ENCODE data around the gene CAMTA1. TPM values are rescaled to one million over a fixed set of nuclear protein-coding genes. Genes with fewer than 3 reads are reported as not detected.
A peak's percentile ranks its signal among the peaks of the same experiment; 100 is the strongest.
"Not testable (repeated sequence)": the region's sequence is repeated elsewhere in the genome, so short reads cannot be mapped to it uniquely, and the experiment has no call there.

The CAMTA1 gene
- total RNA-seq, 1 donor from 2014 or later, result 68.9 TPM

DNA sequence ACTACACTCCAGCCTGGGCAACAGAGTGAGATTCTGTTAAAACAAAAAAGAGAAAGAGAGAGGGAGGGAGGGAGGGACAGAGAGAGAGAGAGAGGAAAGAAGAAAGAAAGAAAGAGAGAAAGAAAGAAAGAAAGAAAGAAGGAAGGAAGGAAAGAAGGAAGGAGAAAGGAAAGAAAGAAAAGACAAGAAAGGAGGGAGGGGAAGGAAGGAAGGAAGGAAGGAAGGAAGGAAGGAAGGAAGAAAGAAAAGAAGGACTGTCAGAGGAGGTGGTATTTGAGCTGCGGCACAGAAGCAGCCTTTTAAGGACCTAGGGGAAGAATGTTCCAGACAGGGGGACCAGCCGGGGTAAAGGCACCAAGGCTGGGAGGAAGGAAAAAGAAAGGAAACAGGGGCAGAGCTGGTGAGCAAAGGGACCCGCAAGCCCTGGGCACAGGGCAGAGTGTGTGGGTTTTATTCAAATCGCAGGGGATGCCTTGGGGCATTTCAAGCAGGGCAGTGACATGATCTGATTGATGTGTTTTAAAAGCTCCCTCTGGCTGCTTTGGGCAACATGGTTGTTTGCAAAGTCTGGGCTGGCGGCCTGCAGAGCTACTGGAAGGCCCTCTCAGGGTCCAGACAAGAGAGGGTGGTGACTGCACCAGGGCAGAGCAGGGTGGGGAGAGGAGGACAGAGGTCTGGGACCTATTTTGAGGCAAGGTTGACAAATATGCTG is 808.9 kb downstream of the CAMTA1 start:
- no peak for DNase-seq (ENCODE audit: low read depth)

DNA sequence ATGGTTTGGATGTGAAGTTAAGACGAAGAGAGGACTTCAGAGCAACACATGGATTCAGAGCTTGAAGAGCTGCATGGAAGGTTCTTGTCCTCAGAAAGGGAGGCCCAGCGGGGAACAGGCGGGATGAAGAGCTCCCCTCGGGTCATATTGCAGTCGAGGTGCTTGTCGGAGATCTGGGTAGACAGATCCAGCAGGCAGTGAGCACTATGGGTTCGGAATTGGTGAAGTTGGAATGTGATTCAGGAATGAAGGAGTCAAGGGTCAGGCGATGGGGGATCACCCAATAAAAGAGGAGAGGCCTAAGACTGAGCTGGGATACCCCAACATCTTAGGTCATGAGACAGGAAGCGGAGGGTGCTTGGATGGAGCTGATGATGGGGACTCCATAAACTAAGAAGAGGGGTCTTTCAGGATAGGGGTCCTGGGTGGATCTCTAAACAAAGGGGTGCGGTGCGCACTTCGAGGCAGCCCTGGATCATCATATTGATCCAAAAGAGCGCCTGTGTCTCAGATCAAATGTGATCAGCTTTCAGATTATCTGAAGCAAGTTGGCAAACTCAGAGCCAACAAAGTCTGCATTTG is 809.6 kb downstream of the CAMTA1 start:
- no peak for DNase-seq (ENCODE audit: low read depth)

DNA sequence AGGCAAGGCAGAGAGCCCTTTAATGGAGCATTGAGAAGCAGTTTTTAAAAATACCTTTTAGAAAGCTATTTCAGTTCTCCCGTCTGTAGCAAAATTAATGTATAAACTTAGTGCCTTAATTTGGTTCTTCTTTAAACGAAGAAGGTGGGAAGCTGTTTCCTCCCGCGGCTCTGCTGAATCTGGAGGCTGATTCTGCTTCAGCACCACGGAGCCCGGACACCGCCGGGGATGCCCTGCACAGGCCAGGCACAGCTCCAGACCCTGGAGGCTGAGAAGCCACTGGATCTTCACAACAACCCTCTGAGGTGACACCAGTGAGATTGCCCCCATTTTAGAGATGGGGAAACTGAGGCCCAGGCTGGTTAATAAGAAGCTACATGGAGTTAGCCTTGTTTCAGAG is 810.1 kb downstream of the CAMTA1 start:
- DNase-seq (ENCODE audit: low read depth), result no peak

DNA sequence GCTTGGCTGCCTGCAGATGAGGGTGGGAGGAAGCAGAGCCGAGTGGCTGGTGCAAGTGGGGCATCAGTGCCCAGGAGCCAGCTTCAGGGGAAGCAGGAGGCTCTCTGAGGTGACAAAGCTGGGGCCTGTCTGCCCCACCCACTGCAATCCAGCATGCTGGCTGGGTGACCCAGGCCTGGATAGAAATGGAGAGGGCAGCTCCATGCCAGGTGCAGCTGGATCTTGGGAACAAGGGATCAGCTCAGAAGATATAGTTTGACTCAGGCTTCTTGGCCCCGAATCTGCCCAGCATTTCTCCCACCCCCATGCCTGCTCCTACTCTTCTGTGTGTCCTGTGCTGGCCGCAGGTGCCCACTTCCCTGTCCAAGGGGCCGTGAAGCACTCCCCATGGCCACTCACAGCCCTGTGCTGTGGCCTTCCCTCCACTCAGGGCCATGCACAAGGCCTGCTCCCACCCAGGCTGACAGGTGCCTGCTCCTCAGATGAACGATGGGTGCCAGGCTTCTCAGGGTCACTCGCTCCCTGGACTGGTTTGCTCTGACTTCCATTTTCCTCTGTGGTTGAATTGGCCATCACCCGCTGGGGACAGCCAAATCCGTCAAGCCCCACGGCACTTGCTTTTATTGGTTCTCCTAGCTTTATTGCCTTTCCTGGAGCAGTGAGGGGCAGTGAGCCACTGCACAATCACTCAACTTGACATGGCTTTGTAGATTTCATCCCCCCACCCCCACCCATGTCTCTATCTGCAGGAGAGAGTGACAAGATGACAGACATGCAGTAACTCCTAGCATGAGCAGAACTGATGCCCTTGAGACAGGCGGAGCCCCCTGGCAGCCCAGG is 811.1 kb downstream of the CAMTA1 start:
- DNase-seq (ENCODE audit: low read depth), result no peak

DNA sequence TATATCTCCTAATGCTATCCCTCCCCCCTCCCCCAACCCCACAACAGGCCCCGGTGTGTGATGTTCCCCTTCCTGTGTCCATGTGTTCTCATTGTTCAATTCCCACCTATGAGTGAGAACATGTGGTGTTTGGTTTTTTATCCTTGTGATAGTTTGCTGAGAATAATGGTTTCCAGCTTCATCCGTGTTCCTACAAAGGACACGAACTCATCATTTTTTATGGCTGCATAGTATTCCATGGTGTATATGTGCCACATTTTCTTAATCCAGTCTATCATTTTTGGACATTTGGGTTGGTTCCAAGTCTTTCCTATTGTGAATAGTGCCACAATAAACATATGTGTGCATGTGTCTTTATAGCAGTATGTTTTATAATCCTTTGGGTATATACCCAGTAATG is 812.8 kb downstream of the CAMTA1 start:
- not testable (repeated sequence) for DNase-seq (ENCODE audit: low read depth)

DNA sequence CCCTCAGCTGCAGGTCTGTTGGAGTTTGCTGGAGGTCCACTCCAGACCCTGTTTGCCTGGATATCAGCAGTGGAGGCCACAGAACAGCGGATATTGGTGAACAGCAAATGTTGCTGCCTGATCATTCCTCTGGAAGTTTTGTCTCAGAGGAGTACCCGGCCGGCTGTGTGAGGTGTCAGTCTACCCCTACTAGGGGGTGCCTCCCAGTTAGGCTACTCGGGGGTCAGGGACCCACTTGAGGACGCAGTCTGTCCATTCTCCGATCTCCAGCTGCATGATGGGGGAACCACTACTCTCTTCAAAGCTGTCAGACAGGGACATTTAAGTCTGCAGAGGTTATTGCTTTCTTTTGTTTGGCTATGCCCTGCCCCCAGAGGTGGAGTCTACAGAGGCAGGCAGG is 819.7 kb downstream of the CAMTA1 start:
- DNase-seq (ENCODE audit: low read depth), result not testable (repeated sequence)

DNA sequence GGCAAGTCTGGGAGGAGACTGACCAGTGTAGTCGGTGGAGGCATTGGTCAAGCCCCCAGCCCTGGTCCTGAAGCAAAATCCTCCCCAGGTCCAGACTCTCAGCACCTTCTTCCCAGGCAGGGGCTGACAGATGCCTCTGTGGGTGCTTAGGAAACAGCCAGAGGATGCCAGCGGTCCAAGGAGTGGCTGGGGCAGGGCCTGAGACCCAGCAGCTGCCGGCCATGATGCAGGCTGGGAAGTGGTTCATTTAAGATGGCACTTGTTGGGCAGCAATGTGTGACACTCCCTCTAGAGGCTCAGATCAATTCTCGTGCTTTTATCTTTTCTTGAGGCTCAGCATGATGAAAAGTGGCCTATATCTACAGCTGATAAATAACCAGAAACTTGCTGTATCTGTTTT is 820.8 kb downstream of the CAMTA1 start:
- DNase-seq (ENCODE audit: low read depth), result peak; percentile 66

DNA sequence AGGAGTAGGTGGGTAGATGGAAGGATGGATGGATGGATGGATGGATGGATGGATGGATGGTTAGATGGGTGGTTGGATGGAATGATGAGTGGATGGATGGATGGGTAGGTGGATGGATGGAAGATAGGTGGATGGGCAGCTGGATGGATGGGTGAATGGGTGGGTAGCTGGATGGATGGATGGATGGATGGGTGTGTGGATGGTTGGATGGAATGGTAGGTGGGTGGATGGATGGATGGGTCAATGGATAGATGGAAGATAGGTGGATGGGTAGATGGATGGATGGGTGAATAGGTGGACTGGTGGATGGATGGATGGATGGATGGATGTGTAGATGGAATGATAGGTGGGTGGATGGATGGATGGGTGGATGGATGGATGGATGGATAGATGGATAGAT is 821.8 kb downstream of the CAMTA1 start:
- no peak for DNase-seq (ENCODE audit: low read depth)

DNA sequence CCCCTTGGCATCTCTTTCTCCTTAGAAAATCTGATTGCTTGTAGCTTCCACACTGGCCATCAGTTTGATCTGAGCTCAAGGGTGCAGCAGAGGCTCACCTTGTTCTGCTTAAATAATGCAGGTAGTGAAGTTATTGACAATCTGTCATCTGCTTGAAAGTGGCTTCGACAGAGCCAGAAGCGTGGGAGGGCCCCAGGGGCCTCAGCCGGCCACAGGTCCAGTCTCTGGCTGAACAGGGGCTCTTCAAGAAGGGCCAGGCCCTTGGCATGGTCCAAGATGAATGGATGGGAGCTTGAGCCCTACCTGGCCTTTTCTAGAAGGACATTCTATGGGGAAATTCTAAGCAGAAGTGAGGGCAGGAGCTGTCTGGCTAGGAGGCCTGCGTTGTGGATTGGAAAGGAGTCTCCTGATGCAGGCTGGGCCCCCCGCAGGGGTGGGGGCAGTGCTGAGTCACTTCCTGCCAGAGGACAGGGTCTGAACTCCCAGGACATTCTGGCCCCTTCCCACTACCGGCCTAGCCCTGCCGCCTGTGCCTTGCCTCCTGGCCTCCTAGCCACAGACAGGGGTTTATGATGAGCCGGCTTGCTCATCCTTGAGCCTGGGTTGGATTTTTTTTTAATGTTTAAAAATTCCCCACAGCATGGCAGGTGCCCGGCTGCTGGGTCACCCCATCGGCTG is 823.5 kb downstream of the CAMTA1 start:
- peak; percentile 19 for DNase-seq (ENCODE audit: low read depth)

DNA sequence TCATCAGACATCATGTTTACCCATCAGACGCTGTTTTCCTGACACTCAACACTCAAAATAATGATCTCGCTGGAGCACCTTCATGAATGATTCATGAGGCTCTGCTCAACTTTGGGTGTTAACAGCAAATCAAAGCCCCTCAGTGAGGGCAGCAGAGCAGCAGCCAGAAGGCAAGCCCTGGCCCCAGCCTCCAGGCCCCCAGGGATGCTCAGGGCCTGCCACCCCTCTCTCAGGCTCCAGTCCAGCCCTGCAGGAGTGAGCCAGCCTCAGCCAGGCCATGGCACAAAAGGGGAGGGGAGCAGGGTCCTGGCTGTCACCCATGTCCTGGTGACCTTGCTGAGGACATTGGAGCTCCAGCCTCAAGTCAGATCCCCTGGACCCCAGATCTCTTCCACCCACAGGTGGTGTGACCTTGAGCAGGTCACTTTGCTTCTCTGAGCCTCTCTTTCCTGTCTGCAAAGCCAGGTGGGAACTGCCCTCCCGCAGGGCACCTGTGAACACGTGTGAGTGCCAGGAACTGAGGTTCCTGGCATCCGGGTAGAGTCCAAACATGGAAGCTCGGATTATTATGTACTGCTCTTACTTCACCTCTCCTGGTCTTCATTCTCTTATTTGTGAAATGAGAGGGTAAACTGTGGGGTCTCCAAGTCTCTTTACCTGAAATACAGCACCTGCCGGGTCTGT is 824.2 kb downstream of the CAMTA1 start:
- DNase-seq (ENCODE audit: low read depth), result no peak

DNA sequence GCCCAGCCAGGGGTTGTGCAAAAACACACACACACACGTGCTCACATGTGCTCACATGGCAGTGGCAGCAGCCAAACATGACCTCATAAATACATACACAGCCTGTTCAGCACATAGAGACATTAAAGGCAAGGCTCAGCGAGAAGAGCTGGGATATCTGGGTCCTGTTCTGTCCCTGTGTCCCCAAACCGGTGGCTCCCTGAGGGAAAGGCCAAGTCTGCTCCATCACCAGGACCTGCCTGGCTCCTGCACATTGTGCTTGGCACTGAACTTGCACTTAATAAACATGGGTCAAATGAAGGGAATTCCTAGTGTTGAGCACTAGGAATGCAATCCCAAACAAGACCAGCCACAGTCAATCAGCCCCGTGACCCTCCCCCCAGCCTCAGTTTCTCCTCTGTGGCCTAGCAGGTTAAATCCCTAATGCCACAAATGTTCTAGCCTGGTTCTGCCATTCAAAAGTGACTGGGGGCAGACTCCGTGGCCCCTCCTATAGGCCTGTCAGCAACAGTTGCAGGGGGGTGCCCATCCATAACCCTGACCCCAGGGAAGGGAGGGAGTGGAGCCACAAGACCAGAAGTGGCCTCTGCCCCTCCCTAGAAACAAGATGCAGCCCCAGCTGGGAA is 825.0 kb downstream of the CAMTA1 start:
- no peak for DNase-seq (ENCODE audit: low read depth)

DNA sequence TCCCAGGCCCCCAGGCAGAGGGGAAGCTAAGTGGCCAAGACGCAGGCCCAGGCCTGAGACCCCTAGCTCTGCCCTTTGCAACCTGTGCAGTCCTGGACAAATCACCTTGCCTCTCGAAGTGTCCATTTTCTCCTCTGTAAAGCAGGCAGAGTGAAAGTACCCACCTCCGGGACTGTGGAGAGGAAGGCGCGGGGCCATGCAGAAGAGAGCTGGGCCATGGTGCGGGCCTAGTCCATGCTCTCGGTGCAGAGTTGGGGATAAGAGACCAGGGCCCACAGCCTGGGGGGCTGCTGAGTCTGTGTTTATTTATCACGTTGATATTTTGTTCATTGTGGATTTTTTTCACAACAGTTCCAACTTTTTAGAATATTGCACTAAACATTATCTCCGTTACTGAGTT is 825.7 kb downstream of the CAMTA1 start:
- DNase-seq (ENCODE audit: low read depth), result no peak

DNA sequence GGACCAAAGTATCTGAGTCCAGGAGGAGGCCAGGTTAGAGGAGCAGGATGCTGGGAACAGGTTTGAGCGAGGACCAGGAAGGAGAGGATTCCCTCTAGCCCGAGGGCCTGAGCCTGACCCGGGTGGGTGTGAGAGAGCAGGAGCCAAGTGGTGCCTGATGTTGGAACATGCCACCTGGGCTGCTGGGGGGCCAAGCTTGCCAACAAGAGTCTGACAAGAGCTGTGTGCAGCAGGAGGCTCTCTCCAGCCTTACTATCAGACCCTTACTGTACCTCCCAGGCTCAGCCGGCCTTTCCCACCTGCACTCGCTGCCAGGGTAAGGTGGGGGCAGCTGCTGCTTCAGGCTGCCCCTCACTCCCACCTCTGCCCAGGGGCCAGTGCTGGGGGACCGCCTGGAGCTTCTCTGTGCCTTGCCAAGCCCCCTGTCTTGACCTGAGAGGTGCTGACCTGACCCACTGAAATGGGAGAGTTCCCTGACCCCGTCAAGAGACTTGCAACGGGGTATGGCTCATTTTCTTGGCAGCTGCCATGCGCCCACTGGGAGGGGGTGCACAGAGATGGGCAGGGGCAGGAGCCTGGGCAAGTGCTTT is 826.3 kb downstream of the CAMTA1 start:
- no peak for DNase-seq (ENCODE audit: low read depth)

DNA sequence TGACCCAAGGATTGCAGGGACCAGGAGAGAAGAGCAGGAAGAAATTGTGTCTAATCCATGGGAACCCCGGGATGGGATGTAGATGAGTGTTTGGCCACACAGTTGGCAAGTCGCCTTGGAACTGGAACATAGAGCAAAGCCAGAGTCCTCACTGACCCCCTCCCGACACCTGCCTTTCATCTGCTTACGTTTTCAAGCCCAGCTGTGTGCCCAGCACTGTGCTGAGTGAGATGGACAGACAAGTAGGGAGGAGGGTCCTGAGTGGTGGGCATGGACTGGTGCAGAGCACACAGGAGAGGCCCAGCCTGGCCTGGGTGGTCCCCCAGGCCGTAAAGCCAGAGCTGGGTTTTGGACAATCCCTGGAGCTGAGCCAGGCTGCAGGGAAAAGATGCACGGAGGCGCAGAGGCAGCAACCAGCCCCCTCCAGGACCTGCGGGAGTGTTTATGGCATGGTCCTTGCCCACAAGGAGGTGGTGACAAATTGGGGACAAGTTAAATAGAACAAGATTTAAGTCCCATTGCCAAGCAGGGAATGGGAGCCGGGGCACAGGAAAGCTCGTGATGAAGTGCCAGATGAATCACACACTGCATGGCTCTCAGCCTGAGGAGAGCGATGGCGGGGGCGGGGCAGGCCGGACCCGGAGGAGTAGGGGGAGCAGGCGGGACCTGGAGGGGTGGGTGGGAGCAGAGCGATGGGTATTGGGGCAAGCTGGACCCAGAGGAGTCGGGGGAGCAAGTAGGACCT is 828.0 kb downstream of the CAMTA1 start:
- no peak for DNase-seq (ENCODE audit: low read depth)

DNA sequence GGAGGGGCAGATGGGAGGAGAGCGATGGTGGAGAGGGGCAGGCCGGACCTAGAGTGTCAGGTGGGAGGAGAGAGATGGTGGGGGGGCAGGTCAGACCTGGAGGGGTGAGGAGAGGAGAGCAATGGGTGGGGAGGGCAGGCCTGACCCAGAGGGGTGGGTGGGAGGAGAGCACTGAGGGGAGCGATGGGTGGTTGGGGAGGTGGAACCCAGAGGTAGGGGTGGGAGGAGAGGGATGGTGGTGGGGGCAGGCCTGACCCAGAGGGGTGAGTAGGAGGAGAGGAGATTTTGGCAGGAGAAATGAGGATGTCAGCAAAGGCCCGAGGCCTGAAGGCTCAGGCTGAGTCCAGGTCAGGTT is 828.6 kb downstream of the CAMTA1 start:
- DNase-seq (ENCODE audit: low read depth), result no peak

DNA sequence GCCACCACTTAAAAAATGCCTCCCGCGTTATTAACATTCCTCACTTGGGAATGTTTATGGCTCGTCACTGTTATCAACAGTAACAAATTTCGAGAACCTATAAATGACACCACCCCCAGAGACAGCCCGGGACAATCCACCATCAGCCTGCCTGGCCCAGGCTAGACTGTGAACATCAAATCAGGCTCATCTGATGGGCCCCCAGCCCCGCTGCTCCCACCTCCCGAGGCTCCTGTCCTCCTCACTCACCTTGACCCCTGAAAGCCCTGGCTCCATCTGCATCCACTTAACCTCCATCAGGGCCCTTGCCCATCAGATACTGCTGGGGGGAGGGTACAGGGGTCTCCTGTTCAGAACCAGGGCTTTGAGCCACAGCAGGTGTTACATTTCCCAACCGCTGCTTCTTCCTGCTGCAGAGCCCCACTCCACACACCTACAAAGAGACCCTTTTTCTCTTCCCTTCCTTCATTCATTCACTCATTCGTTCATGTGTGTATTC is 829.4 kb downstream of the CAMTA1 start:
- no peak for DNase-seq (ENCODE audit: low read depth)

DNA sequence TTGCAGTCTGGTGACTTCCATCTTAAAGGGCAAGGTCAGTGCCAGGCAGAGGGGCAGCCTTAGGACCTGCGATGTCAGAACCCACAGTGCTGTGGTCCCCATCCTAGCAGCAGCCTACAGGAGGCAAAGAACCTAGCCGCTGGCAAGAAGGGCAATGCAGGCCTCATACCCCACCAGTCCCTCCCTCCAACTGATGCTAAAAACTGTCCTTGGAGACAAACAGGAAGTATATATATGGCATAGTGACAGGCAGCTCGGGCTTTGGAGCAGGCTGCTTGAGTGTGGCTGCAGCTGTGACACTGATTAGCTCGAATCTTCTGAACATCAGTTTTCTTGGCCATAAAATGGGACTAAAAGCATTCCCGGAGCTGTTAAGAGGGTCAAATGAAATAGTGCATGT is 829.9 kb downstream of the CAMTA1 start:
- no peak for DNase-seq (ENCODE audit: low read depth)

DNA sequence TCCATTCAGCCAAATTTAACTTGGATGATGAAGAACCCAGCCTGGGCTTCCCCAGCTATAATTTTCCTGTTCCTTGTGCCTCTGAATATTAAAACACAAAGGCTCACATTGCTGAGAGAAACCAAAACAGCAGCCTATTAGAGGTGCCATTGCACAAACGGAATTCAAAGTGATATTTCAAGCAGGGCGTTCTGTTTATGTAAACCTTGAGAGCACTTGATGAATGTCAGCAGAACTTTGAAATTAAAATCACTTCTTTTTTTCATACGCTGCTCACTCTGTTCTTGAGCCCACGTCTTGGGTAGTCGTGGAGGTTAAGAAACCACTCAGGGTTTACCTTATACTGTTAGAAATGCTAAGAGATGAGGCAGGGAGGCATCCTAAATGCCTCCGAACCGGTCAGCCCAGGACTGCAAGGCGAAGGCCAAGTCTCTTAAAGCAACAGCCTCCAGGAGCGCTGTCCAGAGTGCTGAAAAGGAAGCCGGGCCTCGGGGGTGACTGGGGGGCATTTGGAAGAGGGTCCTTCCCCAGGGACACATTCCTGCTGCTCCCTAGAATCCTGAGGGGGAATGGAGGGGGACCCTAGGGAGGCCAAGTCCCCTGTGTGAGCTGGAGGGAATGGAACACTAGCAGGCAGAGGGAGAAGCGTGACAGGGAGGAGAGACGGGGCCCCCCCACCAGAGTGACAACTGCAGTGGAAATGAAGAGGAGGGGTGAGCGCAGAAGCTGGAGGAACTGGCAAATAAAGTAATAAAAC is 831.0 kb downstream of the CAMTA1 start:
- DNase-seq (ENCODE audit: low read depth), result peak; percentile 71

DNA sequence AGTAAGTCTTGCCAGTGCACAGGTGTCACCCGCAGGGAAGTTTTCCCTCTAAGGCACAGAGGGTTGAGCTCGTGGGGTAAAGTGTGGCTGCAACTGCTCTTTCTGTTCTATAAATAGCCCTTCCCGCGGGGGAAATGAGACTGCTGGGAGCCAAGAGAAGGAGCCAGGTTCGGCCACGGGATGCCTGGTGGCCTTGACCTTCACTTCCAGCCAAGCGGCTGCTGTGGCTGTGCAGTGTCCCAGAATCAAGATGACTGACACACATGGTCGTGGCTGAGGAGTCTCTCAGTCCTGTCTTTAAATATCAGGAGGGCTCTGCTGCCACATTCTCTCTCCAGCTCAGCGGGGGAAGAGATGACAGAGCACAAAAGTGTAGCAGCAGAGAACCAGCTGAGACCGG is 831.7 kb downstream of the CAMTA1 start:
- peak; percentile 80 for DNase-seq (ENCODE audit: low read depth)

Data from myocyte (in vitro differentiated cells).